BJ (cell line): ENCODE measurements around the gene TARM1. TPM values are rescaled to one million over a fixed set of nuclear protein-coding genes. Genes with fewer than 3 reads are reported as not detected.

Experiments
- CTCF ChIA-PET: fragments of 350-600 bp; formaldehyde crosslinking; extraction: SDS; loops from one replicate; lab custom pipeline; 2021; ENCODE audit warnings: antibody characterized with exemption, inconsistent platforms; lab: Yijun Ruan, JAX
- POLR2A ChIA-PET: fragments of 300-600 bp; sonication (Branson Sonifier 250); formaldehyde crosslinking; extraction: SDS; loops from one replicate; lab custom pipeline; 2021; ENCODE audit warnings: antibody characterized with exemption; lab: Charles Lee
- DNase-seq: peaks from one replicate; pipeline ENCODE4 v3.0.0-alpha.2; 2011; ENCODE audit warnings: low read depth
- H3K27me3 ChIP-seq: 2 replicates; pipeline ENCODE4 v1.6.0; 2011; ENCODE audit warnings: low read length; ENCODE audit not compliant: control insufficient read depth, insufficient read depth
- H3K36me3 ChIP-seq: 2 replicates; pipeline ENCODE4 v1.5.1; 2011; ENCODE audit warnings: low read length; ENCODE audit not compliant: control insufficient read depth, insufficient read depth
- H3K4me3 ChIP-seq: 2 replicates; pipeline ENCODE4 v1.5.1; 2011; ENCODE audit warnings: low read depth, mild to moderate bottlenecking, control low read depth, low read length
- polyA plus RNA-seq: library from polyadenylated mRNA; depleted of rRNA; stranded (reverse); fragments of >200 nt; gene quantifications from 2 replicates; pipeline ENCODE4 v1.2.3, GENCODE V29; 2011
- TF ChIP-seq, protein P1 (sequence below): IDR thresholded peaks from 2 replicates; pipeline ENCODE4 v1.5.1; 2011; ENCODE audit warnings: low read depth, mild to moderate bottlenecking, control low read depth, inconsistent platforms, low read length, moderate library complexity; ENCODE audit not compliant: insufficient read depth

Gene TARM1
- polyA plus RNA-seq, 1 experiment = not detected

DNA sequence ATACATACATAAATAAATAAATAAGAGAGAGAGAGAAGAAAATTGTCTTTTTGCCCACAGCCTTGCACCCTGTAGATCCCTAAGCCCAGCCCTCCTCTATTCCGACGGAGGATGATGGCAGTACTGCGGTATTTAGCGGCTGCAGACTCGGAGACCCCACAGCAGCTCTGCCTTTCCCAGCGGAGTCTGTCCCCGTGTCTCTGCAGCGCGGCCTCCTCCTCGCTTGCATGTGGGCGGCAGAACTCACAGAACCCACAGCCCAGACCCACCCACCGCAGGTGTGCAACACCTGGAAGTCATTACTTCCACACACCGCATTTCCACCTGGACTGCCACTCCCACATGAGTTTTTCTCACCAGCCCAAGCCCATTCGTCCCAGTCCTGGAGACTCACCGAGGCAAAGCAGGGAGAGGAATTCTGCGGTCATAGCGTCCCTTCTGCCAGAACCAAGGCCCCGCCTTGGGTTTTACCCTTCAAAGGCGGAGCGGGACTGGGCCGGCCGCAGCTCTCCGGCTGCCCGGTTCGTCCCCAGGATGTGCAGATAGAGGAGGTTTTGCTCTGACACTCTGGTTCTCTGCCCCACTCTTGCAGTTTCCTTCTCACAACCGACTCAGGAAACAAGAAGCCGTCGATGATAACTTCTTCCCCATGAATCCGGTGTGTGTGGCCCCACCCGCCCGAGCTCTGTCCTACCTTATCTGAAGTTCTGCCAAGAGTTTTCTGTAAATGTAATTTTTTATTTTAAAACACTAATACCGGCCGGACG, 17.6 kb downstream of the TARM1 start, which contains the start of gene VSTM1:
VSTM1 (minus strand) TSS at position 548 of the 767 bp plus-strand sequence; CDS start at position 428, 120 bp downstream.
- ChIA-PET CTCF (no interaction called here), POLR2A (no interaction called here)
- TF ChIP-seq, protein P1, sequence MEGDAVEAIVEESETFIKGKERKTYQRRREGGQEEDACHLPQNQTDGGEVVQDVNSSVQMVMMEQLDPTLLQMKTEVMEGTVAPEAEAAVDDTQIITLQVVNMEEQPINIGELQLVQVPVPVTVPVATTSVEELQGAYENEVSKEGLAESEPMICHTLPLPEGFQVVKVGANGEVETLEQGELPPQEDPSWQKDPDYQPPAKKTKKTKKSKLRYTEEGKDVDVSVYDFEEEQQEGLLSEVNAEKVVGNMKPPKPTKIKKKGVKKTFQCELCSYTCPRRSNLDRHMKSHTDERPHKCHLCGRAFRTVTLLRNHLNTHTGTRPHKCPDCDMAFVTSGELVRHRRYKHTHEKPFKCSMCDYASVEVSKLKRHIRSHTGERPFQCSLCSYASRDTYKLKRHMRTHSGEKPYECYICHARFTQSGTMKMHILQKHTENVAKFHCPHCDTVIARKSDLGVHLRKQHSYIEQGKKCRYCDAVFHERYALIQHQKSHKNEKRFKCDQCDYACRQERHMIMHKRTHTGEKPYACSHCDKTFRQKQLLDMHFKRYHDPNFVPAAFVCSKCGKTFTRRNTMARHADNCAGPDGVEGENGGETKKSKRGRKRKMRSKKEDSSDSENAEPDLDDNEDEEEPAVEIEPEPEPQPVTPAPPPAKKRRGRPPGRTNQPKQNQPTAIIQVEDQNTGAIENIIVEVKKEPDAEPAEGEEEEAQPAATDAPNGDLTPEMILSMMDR = no peak
- no peak for DNase-seq
- Histone ChIP-seq H3K27me3 (no peaks in the 10 kb centered on the region), H3K4me3 (no peak within 1 kb of the TSS), H3K36me3 (no peaks in the 10 kb centered on the region)

DNA sequence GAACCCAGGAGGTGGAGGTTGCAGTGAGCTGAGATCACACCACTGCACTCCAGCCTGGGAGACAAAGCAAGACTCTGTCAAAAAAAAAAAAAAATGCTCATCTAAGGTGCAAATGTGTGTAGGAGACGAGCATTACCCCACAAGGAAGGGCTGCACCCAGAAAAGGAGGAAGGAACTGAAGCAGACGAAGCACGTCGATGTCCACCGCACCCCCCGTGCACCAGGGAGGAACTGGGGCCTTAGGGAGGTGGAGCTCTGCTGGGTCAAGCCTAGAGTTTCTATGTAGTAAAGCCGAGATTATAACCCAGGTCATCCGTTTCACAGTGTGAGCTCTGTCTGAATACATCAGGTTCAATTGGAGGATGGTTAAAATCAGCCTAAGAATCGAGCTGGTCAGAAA, 18.5 kb downstream of the TARM1 start:
- CTCF ChIA-PET = no interaction called here
- TF ChIP-seq, protein P1 = no peak
- no peak for DNase-seq
- POLR2A ChIA-PET = no interaction called here
- Histone ChIP-seq H3K27me3 (no peaks in the 10 kb centered on the region), H3K36me3 (no peaks in the 10 kb centered on the region), H3K4me3 (no peak overlapping the region)

DNA sequence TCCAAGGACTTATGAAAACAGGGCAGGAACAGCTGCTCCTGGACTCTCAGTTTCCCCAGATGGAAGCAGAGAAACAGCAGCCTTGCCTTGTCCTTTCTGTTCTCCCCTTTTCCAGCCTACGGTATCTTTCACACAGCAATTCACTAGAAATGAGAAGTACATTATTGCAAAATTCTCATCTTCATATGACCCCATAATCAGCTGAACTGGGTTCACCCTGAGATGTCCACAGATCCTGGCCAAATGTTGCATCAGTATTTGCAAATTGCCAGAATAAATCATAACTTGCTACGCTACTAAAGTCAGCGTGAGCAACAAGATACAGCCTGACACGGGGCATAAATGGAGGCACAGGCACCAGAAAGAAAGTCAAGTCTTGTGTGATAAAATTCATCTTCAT, 33.5 kb downstream of the TARM1 start:
- H3K36me3 ChIP-seq = no peaks in the 10 kb centered on the region
- no peak for DNase-seq
- ChIA-PET CTCF (no interaction called here), POLR2A (no interaction called here)
- TF ChIP-seq, protein P1 = no peak
- H3K4me3 ChIP-seq = no peak overlapping the region
- H3K27me3 ChIP-seq = no peaks in the 10 kb centered on the region

DNA sequence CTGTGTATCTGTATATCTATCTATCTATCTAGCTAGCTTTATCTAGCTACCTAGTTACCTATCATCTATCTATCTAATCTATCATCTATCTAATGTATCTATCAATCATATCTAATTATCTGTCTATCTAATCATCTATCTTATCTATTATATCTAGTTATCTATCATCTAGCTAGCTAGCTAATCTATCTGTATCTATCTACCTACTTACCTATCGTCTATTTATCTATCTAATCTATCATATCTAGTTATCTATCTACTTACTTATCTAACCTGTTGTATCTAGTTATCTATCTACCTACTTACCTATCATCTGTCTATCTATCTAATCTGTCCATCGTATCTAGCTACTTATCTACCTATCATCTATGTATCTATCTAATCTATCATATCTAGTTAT, 35.4 kb downstream of the TARM1 start:
- ChIA-PET POLR2A (no interaction called here), CTCF (no interaction called here)
- Histone ChIP-seq H3K4me3 (no peak overlapping the region), H3K27me3 (no peaks in the 10 kb centered on the region), H3K36me3 (no peaks in the 10 kb centered on the region)
- TF ChIP-seq, protein P1 = no peak
- DNase-seq = no peak

DNA sequence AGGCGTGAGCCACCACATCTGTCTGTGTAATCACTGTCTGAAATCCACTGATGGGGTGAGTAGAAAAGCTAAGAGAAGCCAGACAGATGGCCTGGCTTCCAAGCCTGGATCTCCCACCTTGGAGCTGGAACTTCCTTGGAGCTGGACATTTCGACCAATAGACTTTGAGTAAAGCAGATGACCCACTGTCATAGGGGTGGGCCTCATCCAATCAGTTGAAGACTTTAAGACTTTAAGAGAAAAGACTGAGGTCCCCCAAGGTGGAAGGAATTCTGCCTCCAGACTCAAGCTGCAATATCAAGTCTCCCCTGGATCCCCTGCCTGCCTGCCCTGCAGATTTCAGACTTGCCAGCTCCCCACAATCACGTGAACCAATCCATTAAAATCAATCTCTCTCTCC, 38.2 kb downstream of the TARM1 start:
- no peak for DNase-seq
- H3K4me3 ChIP-seq = no peak overlapping the region
- CTCF ChIA-PET = interaction anchor here (1.5 to 2.4 kb wide), 3 partner anchors 11 to 19 kb away, joined by 5 to 13 read pairs (median 9); no protein-coding TSS in a partner anchor
- H3K36me3 ChIP-seq = no peaks in the 10 kb centered on the region
- POLR2A ChIA-PET = no interaction called here
- H3K27me3 ChIP-seq = no peaks in the 10 kb centered on the region
- TF ChIP-seq, protein P1 = no peak
